Fibroblast of lung (primary cell): ENCODE data around the gene RCAN2. TPM values are rescaled to one million over a fixed set of nuclear protein-coding genes. Genes with fewer than 3 reads are reported as not detected.

ENCODE experiments used
- DNase-seq, 2 donors: peaks; one replicate each; pipeline versions ENCODE4 v3.0.0 to v3.0.0-alpha.2; 2010; ENCODE audit warnings: low read depth in 2 of 2
- H2AFZ ChIP-seq: 2 replicates; pipeline ENCODE4 v1.5.1; 2012; ENCODE audit warnings: low read length, control low read depth, inconsistent platforms
- H3K27ac ChIP-seq: 2 replicates; pipeline ENCODE4 v1.5.1; 2011; ENCODE audit warnings: low read length, control low read depth; ENCODE audit not compliant: insufficient read depth
- H3K27me3 ChIP-seq: 2 replicates; pipeline ENCODE4 v1.5.1; 2011; ENCODE audit warnings: mild to moderate bottlenecking, low read length; ENCODE audit not compliant: control insufficient read depth, insufficient read depth
- H3K36me3 ChIP-seq: 2 replicates; pipeline ENCODE4 v1.5.1; 2011; ENCODE audit warnings: low read length; ENCODE audit not compliant: control insufficient read depth, insufficient read depth
- H3K4me1 ChIP-seq: 2 replicates; pipeline ENCODE4 v1.5.1; 2011; ENCODE audit warnings: low read length; ENCODE audit not compliant: control insufficient read depth, insufficient read depth; ENCODE audit errors: extremely low read depth
- H3K4me2 ChIP-seq: 2 replicates; pipeline ENCODE4 v1.5.1; 2011; ENCODE audit warnings: low read length, control low read depth; ENCODE audit not compliant: insufficient read depth; ENCODE audit errors: extremely low read depth
- H3K4me3 ChIP-seq, 4 experiments: fragments of 200-600 bp in 1 of 4; sonication (generic) in 1 of 4; replicated peaks in 1 of 4; 2 replicates each; pipeline ENCODE4 v1.5.1; 2011 to 2016; ENCODE audit warnings: low read length in 4 of 4, low read depth in 3 of 4, mild to moderate bottlenecking in 3 of 4, control low read depth in 2 of 4, inconsistent platforms in 1 of 4, mixed read lengths in 1 of 4; ENCODE audit not compliant: insufficient read depth in 1 of 4; ENCODE audit errors: control extremely low read depth in 1 of 4
- H3K79me2 ChIP-seq: 2 replicates; pipeline ENCODE4 v1.5.1; 2012; ENCODE audit warnings: mild to moderate bottlenecking, low read length, inconsistent platforms; ENCODE audit not compliant: control insufficient read depth, insufficient read depth
- H3K9ac ChIP-seq: 2 replicates; pipeline ENCODE4 v1.5.1; 2011; ENCODE audit warnings: mild to moderate bottlenecking, low read length, control low read depth; ENCODE audit not compliant: insufficient read depth
- H3K9me3 ChIP-seq: 2 replicates; pipeline ENCODE4 v1.5.1; 2012; ENCODE audit warnings: low read depth, low read length; ENCODE audit not compliant: control insufficient read depth, insufficient read depth
- H4K20me1 ChIP-seq: 2 replicates; pipeline ENCODE4 v1.5.1; 2011; ENCODE audit warnings: low read length; ENCODE audit not compliant: control insufficient read depth, insufficient read depth; ENCODE audit errors: extremely low read depth
- EZH2 ChIP-seq: IDR thresholded peaks from 2 replicates; pipeline ENCODE4 v1.5.1; 2012; ENCODE audit warnings: low read length, control low read depth, mild to moderate bottlenecking; ENCODE audit errors: missing control alignments
- polyA plus RNA-seq, 2 donors: library from polyadenylated mRNA; depleted of rRNA in 1 of 2; stranded (reverse) in 1 of 2; unstranded in 1 of 2; fragments of >200 nt; gene quantifications; 2 replicates each; pipeline ENCODE4 v1.2.1, GENCODE V29; 2011 to 2012; ENCODE audit warnings: missing spikeins in 1 of 2
- total RNA-seq: library from RNA; depleted of rRNA; stranded (reverse); fragments of >200 nt; gene quantifications from 2 replicates; pipeline ENCODE4 v1.2.1, GENCODE V29; 2014
- TF ChIP-seq, protein P1 (sequence below), 2 donors: IDR thresholded peaks in 1 of 2; conservative IDR thresholded peaks in 1 of 2; 1 replicate in 1 of 2; 2 replicates in 1 of 2; pipeline ENCODE4 v1.5.1; 2011 to 2012; ENCODE audit warnings: low read length in 2 of 2, control low read depth in 1 of 2, inconsistent platforms in 1 of 2, low read depth in 1 of 2, mild to moderate bottlenecking in 1 of 2

RCAN2 gene
- total and polyA plus RNA-seq, 2 donors (not counting 1 experiment from before 2014, with no cell fraction given): 11.7 to 38.0 TPM

DNA sequence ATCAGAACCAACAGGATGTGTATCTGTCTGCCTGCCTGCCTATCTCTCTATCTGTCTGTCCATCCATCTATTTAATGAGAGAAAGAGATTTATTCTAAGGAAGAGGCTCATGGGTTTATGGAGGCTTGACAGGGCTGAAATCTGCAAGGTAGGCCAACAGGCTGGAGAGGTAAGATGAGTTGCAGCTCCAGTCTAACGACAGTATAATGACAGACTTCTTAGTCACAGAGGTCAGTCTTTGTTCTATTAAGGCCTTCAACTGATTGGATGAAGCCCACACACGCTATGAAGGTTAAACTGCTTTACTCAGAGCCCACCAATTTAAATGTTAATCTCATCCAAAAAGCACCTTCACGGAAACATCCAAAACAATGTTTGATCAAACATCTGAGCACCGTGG, 220.1 kb downstream of the RCAN2 start:
- H3K4me2 ChIP-seq: no peak overlapping the region
- TF ChIP-seq, protein P1, sequence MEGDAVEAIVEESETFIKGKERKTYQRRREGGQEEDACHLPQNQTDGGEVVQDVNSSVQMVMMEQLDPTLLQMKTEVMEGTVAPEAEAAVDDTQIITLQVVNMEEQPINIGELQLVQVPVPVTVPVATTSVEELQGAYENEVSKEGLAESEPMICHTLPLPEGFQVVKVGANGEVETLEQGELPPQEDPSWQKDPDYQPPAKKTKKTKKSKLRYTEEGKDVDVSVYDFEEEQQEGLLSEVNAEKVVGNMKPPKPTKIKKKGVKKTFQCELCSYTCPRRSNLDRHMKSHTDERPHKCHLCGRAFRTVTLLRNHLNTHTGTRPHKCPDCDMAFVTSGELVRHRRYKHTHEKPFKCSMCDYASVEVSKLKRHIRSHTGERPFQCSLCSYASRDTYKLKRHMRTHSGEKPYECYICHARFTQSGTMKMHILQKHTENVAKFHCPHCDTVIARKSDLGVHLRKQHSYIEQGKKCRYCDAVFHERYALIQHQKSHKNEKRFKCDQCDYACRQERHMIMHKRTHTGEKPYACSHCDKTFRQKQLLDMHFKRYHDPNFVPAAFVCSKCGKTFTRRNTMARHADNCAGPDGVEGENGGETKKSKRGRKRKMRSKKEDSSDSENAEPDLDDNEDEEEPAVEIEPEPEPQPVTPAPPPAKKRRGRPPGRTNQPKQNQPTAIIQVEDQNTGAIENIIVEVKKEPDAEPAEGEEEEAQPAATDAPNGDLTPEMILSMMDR (conservative IDR thresholded peaks at IDR 0.05 in 1 of 2, IDR thresholded peaks at IDR 0.05 in 1 of 2; ENCODE audit: low read depth in 1 of 2, low read length in 2 of 2): no peak
- no peak for TF ChIP-seq EZH2
- H3K79me2 ChIP-seq: no peaks in the 10 kb centered on the region
- no peak overlapping the region for H2AFZ ChIP-seq
- H4K20me1 ChIP-seq: no peaks in the 10 kb centered on the region
- H3K4me3 ChIP-seq: no peak overlapping the region
- no peaks in the 10 kb centered on the region for H3K27me3 ChIP-seq
- no peaks in the 10 kb centered on the region for H3K9me3 ChIP-seq
- DNase-seq: no peak
- H3K4me1 ChIP-seq: no peaks in the 10 kb centered on the region
- H3K9ac ChIP-seq: no peak overlapping the region
- no peaks in the 10 kb centered on the region for H3K36me3 ChIP-seq
- H3K27ac ChIP-seq: no peak overlapping the region

DNA sequence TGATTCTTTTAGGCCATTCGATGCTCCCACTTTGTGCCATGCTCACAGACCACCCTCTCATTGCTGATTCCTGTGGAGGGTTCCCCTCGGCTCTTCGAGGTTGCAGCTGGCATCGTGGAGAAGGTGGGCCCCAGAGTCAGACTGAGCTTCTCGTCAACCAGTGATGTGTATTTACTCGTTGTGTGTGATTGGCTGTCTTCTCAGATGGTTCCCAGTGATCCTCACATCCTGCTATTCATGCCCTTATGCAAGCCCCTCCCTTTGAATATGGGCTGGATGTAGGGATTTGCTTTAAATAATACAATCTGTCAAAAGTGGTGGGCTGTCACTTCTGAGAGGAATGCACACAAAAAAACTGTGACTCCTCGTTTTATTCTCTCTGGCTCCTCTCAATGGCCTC, 220.9 kb downstream of the RCAN2 start:
- no peaks in the 10 kb centered on the region for H4K20me1 ChIP-seq
- no peaks in the 10 kb centered on the region for H3K36me3 ChIP-seq
- DNase-seq: no peak
- H3K27ac ChIP-seq: no peak overlapping the region
- no peaks in the 10 kb centered on the region for H3K9me3 ChIP-seq
- no peaks in the 10 kb centered on the region for H3K27me3 ChIP-seq
- H2AFZ ChIP-seq: no peak overlapping the region
- H3K4me2 ChIP-seq: no peak overlapping the region
- H3K4me1 ChIP-seq: peaks cover 1% of the 10 kb centered on the region
- H3K79me2 ChIP-seq: no peaks in the 10 kb centered on the region
- H3K4me3 ChIP-seq: no peak overlapping the region
- TF ChIP-seq, protein P1 (conservative IDR thresholded peaks at IDR 0.05 in 1 of 2, IDR thresholded peaks at IDR 0.05 in 1 of 2; ENCODE audit: low read depth in 1 of 2, low read length in 2 of 2): no peak
- TF ChIP-seq EZH2: no peak
- no peak overlapping the region for H3K9ac ChIP-seq

DNA sequence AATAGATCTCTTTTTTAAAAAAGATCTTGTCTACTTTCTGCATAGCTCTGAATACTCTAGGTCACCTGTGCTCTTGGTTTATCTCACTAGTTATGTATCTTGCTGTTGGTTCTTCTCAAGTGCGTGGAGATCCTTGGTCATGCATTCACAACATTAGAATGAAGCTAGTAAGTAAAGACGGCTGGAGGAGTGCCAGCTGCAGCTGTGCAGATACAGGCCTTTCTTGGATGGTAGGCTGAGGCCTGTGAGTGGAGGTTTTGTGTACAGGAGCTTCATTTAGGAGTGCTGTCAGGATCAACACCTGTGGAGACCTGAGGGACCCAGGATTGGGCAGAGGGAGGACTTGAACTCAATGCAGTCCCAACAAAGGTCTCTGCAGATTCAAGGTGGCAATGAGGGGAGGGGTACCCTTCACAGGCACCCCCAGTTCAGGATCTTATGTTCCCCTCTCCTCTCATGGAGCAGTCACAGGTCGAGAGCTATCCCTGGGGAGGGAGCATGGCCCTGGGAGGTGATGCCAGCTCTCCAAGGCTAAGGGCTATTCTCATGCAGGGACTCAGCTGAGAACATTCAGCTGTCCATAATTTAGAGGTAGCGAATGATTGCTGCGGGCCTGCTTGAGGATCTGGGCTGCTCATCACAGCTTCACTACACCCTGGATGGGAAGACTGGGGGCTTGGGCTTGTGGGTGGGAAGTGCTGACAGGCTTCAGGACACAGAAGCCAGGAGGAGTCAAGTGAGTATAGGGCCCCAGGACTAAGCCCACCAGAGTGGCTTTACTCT, 221.6 kb downstream of the RCAN2 start:
- H3K27me3 ChIP-seq: no peaks in the 10 kb centered on the region
- peaks cover 2% of the 10 kb centered on the region for H3K4me1 ChIP-seq
- H3K4me3 ChIP-seq: no peak overlapping the region
- no peak overlapping the region for H3K9ac ChIP-seq
- H3K79me2 ChIP-seq: no peaks in the 10 kb centered on the region
- peak in 1 of 2 donors; percentile 2 for DNase-seq
- no peak overlapping the region for H3K4me2 ChIP-seq
- H3K36me3 ChIP-seq: no peaks in the 10 kb centered on the region
- TF ChIP-seq, protein P1 (conservative IDR thresholded peaks at IDR 0.05 in 1 of 2, IDR thresholded peaks at IDR 0.05 in 1 of 2; ENCODE audit: low read depth in 1 of 2, low read length in 2 of 2): no peak
- no peak for TF ChIP-seq EZH2
- no peak overlapping the region for H2AFZ ChIP-seq
- no peak overlapping the region for H3K27ac ChIP-seq
- H4K20me1 ChIP-seq: no peaks in the 10 kb centered on the region
- no peaks in the 10 kb centered on the region for H3K9me3 ChIP-seq
